ENCODE results near the gene CHST8. TPM values are rescaled to one million over a fixed set of nuclear protein-coding genes. Genes with fewer than 3 reads are reported as not detected.

Gene CHST8
- total RNA-seq, 2 donors from 2014 or later: 0.43 TPM; not detected in 1

DNA sequence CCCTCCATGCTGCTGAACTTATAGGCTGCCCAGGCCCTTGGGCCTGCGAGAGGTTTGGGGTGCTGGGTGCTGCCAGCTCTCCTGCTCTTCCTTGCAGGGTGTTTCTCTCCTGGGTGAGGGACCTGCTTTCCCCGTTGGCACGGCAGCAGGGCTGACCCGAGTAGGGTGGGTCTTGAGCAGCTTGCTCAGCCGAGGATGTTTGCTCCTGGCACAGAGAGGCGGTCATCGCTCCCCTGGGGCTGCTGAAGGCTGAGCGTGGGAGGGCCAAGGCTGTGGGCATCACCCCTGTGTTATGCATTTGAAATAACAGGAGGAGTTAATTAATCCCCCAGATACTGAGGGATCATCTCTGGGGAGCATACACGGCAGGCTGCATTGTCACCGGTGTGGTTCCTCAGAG lies 180.2 kb downstream of the CHST8 start:
- no peak for DNase-seq (ENCODE audit: low spot score)
- TF ChIP-seq, protein P1, sequence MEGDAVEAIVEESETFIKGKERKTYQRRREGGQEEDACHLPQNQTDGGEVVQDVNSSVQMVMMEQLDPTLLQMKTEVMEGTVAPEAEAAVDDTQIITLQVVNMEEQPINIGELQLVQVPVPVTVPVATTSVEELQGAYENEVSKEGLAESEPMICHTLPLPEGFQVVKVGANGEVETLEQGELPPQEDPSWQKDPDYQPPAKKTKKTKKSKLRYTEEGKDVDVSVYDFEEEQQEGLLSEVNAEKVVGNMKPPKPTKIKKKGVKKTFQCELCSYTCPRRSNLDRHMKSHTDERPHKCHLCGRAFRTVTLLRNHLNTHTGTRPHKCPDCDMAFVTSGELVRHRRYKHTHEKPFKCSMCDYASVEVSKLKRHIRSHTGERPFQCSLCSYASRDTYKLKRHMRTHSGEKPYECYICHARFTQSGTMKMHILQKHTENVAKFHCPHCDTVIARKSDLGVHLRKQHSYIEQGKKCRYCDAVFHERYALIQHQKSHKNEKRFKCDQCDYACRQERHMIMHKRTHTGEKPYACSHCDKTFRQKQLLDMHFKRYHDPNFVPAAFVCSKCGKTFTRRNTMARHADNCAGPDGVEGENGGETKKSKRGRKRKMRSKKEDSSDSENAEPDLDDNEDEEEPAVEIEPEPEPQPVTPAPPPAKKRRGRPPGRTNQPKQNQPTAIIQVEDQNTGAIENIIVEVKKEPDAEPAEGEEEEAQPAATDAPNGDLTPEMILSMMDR (IDR thresholded peaks at IDR 0.05): no peak
- Histone ChIP-seq H3K4me3 (no peak overlapping the region), H3K36me3 (no peaks in the 10 kb centered on the region), H3K9me3 (no peaks in the 10 kb centered on the region), H3K27me3 (no peaks in the 10 kb centered on the region), H3K27ac (no peak overlapping the region), H3K4me1 (peaks cover 0 to 69% of the 10 kb centered on the region in 2 donors)

GRCh38 chr19:33802801-33803200 lies 181.0 kb downstream of the CHST8 start:
- Histone ChIP-seq H3K27me3 (no peaks in the 10 kb centered on the region), H3K36me3 (no peaks in the 10 kb centered on the region), H3K4me3 (no peak overlapping the region), H3K27ac (no peak overlapping the region), H3K4me1 (peaks cover 0 to 61% of the 10 kb centered on the region in 2 donors), H3K9me3 (no peaks in the 10 kb centered on the region)
- no peak for DNase-seq (ENCODE audit: low spot score)
- TF ChIP-seq, protein P1 (IDR thresholded peaks at IDR 0.05): no peak

DNA sequence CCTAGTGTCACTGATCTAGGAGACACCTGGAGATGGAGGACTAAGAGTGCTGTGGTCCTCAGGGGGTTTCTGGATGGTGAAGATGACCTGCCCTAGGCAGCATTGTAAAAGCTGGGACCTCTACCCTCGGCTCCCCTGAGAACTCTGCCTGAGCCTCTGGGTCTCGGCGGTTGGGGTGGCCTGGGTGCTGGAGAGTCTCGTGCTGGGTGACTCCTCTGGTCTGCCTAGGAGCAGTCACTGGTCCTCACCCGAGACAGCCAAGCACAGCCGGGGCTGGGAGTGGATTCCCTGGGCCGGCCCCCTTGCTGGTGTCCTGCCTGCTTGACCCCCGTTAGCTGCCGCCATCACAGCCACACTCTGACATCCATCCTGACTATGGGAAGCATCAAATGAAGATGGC lies 181.6 kb downstream of the CHST8 start:
- Histone ChIP-seq H3K4me1 (peaks cover 0 to 55% of the 10 kb centered on the region in 2 donors), H3K9me3 (no peaks in the 10 kb centered on the region), H3K27ac (peak overlapping the region; percentile 39 to 62), H3K36me3 (no peaks in the 10 kb centered on the region), H3K27me3 (no peaks in the 10 kb centered on the region), H3K4me3 (no peak overlapping the region)
- DNase-seq (ENCODE audit: low spot score): no peak
- TF ChIP-seq, protein P1 (IDR thresholded peaks at IDR 0.05): no peak

DNA sequence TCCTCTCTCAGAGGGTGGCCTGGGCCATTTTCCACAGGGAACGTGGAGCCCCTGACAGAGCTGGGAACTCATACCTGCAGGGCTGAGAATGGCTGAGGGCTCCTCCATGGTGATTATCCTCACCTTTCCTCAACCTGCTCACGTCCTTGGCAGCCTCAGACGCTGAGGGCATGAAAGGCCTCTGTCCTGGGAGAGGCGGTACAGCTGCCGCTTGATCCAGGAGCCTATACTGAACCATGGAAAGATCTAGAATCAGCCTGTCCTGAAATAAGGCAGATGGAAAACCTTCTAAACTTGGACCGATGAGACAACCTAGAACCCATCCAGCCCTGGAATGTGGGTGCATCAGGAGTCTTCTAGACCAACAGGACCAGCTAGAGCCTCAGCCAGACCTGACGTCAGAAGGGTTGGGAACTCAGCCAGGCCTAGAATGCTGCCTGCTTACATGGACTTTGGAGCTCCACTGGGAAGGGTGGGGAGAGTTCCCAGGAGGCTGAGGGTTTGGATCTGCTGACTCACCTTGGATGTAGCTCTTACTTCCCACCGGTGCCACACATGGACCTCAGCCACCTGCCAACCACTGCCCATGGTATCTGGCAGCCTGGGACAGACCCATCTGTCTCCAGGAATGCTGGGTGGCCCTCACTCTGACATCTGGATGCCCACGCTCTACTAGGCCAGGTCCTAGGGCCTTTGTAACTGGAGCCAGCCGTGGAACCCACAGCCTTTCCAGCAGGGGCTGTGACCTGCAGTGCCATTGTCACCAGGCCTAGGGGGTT lies 182.5 kb downstream of the CHST8 start:
- Histone ChIP-seq H3K27me3 (no peaks in the 10 kb centered on the region), H3K9me3 (no peaks in the 10 kb centered on the region), H3K36me3 (no peaks in the 10 kb centered on the region), H3K27ac (peak overlapping the region; percentile 39 to 62), H3K4me1 (peaks cover 0 to 47% of the 10 kb centered on the region in 2 donors), H3K4me3 (no peak overlapping the region)
- DNase-seq (ENCODE audit: low spot score): peak; percentile 87
- TF ChIP-seq, protein P1 (IDR thresholded peaks at IDR 0.05): no peak

- H3K36me3 ChIP-seq: no peaks in the 10 kb centered on the region
- no peak overlapping the region for H3K27ac ChIP-seq
- DNase-seq (ENCODE audit: low spot score): no peak
Measured at GRCh38 chr19:33805313-33805712, 183.6 kb downstream of the CHST8 start.

More at GRCh38 chr19:33805313-33805712, 183.6 kb downstream of the CHST8 start:
- H3K4me1 ChIP-seq: peaks cover 0 to 41% of the 10 kb centered on the region in 2 donors
- H3K9me3 ChIP-seq: no peaks in the 10 kb centered on the region
- H3K4me3 ChIP-seq: no peak overlapping the region
- TF ChIP-seq, protein P1 (IDR thresholded peaks at IDR 0.05): no peak
- no peaks in the 10 kb centered on the region for H3K27me3 ChIP-seq
